CD4-positive, alpha-beta T cell treated with Interleukin-2 at 100 ng/mL for 4 hours (primary cell): ENCODE measurements around the gene VMAC.

ENCODE experiments used
- DNase-seq: peaks from one replicate; pipeline ENCODE4 v3.0.0-alpha.2; 2020; ENCODE audit warnings: low spot score

The VMAC gene

DNA sequence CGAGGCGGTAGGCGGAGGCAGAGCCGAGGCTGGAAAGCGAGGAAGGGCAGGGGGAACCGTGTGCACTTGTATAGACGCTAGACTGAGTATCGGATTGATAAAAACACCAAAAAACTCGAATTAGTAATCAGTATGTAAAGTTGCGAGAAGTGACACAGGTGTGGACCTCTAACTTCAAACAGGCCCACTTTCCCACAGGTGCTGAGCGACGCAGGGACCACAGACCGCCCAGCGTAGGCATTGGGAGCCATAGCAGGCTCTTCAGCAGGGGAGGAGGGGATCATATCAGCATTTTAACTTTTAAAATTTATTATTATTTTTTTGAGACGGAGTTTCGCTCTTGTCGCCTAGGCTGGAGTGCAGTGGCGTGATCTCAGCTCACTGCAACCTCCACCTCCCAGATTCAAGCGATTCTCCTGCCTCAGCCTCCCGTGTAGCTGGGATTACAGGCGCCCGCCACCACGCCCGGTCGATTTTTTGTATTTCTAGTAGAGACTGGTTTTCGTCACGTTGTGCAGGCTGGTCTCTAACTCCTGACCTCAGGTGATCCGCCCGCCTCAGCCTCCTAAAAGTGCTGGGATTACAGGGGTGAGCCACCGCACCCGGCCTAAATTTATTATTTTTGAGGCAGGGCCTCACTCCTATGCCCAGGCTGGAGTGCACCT is 574 bp downstream of the VMAC start:
- no peak for DNase-seq

DNA sequence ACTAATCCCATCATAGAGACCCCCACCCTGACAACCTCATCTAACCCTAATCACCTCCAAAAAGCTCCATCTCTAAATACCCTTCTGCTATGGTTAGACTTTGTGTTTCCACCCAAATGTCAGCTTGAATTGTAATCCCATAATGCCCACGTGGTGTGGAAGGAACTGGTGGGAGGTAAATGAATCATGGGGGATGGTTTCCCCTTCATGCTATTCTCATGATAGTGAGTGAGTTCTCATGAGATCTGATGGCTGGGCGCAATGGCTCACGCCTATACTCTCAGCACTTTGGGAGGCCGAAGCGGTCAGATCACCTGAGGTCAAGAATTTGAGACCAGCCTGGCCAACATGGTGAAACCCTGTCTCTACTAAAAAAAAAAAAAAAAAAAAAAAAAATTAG is 2.6 kb downstream of the VMAC start:
- DNase-seq, result no peak

DNA sequence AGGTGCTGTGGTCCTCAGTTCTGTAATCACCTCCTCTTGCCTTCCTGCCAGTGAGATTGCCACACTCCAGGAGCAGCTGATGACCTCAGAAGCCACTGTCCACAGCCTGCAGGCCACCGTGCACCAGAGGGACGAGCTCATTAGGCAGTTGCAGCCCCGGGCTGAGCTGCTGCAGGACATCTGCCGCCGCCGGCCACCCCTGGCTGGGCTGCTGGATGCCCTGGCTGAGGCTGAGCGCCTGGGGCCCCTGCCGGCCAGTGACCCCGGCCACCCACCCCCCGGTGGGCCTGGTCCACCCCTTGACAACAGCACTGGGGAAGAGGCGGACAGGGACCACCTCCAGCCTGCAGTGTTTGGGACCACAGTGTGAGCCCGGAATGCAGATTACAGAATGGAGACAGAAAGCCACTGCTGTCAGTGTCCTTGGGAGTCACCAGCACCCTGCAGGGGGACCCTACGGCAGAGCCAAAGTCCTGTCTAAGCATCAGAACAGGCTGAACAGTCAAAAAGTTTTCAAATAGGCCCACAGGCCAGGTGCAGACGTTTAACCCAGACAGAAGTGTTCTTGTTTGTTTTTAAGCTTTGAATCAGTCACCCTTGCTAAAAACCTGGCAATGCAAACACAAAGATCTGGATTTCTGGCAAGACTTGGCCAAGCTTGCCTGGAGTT is 4.2 kb downstream of the VMAC start:
- no peak for DNase-seq

DNA sequence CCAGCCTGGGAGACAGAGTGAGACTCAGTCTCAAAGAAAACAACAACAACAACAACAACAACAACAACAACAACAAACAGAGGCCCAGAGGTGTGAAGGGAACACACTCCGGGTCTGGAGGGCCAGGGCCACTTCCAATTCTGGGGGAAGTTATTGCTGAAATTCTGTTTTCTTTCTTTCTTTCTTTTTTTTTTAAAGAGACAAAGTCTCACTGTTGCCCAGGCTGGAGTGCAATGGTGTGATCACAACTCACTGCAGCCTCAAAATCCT is 5.9 kb downstream of the VMAC start:
- DNase-seq, result no peak

DNA sequence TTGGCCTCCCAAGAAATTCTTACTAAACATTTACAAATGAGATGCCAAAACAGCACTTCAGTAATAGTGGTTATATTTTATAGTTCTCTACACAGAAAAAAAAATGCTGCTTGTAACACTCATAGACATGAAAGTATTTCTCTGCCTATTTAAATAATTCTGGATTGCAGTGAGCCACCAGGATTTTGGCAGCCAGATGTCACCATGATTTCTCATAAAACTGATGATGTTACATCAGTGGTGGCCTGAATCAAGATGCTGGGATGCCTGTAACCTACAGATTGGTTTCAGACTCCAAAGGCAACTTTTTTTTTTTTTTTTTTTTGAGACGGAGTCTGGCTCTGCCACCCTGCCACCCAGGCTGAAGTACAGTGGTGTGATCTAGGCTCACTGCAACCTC is 6.7 kb downstream of the VMAC start:
- DNase-seq, result no peak

DNA sequence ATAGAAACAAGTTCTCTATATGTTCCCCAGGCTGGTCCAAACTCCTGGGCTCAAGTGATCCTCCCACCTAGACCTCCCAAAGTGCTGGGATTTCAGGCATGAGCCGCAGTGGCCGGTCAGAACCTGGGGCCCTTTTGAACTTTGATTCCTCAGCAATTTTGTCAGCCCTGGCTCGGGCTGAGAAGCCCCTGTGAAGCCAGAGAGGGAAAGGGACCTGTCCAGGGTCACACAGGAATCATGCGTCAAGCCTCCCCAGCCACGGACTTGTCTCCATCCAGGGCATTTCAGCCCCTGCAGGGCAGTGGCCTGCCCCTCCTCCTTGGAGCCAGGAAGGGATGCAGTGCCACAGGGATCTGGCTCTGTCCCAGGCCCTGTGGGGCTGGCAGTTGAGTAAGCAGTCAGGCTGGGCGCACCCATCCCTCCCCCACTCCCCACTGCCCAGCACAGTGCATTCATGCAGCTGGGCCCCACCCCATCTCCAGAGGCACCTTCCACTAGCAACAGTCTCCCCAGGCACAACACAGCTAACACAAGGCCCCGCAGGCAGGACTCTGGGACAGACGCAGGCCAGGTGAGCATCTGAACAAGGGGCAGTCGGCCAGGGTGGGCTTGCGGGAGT is 9.2 kb downstream of the VMAC start, which contains the start of gene CAPS:
CAPS (plus strand) TSS at position 516 of the 619 bp plus-strand sequence. CDS start 153 bp downstream, outside the sequence.
- no peak for DNase-seq

DNA sequence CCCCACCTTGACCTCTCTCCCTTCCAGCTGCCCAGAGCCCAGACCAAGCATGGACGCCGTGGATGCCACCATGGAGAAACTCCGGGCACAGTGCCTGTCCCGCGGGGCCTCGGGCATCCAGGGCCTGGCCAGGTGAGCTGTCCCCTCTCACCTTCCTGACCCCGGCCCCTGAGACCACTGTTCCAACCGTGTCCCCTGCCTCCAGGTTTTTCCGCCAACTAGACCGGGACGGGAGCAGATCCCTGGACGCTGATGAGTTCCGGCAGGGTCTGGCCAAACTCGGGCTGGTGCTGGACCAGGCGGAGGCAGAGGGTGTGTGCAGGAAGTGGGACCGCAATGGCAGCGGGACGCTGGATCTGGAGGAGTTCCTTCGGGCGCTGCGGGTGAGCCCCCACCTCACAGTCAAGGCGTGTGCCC is 9.7 kb downstream of the VMAC start:
- no peak for DNase-seq

DNA sequence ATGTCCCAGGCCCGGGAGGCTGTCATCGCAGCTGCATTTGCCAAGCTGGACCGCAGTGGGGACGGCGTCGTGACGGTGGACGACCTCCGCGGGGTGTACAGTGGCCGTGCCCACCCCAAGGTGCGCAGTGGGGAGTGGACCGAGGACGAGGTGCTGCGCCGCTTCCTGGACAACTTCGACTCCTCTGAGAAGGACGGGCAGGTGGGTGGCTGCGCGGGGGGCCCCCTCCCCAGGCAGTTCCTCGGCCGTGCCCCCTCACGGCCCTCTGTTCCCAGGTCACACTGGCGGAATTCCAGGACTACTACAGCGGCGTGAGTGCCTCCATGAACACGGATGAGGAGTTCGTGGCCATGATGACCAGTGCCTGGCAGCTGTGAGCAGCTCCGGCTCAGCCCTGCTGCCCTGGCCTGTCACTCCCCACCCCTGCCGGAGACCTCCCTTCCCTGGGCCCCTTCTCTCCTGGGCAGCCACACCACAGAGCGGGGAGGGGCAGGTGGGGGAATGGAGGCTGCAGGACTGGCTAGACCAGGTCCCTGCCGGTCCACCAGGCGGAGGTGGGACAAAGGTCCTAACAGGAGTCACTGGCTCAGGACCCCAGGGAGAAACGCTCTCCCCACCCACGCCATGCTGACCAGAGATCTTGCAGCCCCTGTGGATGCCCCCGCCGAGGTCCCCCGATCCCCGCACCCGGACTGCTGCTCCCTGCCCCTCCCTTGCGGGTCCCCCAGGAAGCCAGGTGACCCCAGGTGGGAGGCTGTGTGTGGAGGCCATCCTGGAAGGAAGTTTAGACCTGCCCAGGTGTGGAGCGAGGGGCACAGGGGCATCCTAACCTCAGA is 10.5 kb downstream of the VMAC start:
- no peak for DNase-seq

DNA sequence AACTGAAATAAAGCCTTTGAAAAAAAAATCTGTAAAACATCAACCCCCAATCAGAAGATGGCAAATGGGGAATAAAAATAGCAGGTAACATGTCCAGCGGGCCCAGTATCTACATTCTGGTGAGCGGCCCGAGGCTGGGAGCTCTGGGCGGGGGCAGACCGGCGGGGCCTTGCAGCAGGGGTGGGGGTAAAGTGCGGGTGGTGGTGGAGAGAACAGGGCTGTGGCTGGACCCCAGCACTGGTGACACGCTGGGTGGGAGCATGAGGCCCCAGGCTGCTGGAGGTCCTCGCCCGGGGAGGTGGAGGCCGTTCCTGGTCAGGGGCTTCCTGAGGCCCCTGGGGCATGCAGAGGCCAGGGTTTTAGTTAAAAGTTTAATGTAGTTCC is 11.1 kb downstream of the VMAC start:
- no peak for DNase-seq

DNA sequence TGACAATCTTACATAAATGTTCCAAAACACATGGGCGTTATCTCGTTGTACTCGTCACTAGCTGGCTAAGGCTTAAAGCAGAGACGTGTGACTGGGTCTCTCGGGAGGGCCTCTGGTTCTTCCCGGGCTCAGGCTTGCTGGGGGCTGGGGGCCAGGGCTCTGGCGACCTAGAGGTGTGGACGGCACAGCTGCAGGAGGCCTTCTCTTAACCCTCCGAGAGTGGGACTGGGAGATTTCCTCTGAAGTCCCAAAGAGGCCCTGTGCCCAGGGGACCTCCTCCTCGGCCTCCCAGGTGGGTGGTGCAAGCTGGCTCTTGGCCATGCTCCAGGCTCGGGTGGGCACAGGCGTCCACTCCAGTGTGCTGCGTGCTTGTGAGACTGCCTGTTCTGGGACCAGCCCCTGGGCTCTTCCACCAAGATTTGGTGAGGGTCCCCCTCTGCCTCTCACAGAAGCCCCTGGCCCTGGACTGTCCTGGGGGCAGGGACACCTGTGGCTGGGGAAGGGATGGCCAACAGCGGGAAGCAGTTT is 11.6 kb downstream of the VMAC start:
- DNase-seq, result no peak

DNA sequence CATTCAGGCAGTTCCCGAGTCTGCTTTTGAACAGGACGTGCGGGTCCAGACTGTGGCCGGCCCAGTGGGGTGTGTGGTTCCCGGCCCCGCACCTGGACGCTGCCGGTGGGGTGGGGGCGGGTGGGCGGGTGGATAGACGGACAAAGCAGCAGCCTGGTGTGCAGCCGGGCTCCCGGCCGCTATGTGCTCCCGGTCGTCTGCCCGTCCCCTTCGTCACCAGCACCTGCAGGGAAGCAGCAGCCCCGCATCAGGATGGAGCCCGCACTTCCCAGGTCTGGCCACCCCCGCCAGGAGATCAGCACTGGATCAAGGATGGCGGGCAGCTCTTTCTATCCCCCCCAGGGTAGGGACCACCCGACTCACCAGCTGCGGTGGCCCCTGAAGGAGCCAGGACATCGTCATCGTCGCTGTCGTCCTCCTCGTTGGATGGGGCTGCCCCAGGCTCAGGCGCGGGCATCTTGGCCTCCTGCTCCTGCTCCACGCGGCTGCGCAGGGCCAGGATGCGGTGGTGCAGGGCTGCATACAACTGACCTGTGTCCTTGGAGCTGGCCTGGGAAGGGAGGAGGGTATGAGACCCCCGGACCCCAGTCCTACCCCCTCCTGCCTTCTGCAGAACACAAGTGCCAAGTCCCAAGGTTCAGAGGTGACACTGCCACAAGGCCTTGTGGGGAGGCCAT is 12.9 kb downstream of the VMAC start:
- DNase-seq, result no peak

DNA sequence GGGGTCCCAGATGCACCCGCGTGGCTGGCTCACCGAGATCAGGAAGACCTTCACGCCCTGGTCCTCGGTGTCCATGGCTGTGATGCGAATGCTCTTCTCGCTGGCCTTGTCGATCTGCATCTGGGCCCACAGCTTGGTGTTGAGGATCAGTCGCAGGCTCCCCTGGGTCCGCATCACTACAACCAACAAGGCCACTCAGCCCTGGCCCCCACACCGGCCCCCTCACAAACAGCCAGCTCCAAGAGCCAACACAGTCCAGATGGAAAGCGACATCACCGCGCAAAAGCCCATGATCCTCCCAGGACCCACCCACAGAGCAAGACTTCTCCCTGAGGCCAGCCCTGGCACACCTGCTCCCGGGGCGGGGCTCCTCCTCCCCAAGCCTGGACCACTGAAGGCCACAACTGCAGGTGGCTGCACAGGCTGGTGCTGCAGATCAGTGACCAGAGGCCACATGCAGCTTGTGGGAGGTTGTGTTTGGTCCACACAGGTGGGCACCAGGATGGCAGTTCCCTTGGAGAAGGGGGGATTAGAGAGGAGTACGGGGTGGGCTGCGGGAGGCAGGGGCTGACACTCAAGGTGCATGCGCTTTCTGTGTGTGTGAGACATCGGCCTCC is 13.9 kb downstream of the VMAC start:
- no peak for DNase-seq

DNA sequence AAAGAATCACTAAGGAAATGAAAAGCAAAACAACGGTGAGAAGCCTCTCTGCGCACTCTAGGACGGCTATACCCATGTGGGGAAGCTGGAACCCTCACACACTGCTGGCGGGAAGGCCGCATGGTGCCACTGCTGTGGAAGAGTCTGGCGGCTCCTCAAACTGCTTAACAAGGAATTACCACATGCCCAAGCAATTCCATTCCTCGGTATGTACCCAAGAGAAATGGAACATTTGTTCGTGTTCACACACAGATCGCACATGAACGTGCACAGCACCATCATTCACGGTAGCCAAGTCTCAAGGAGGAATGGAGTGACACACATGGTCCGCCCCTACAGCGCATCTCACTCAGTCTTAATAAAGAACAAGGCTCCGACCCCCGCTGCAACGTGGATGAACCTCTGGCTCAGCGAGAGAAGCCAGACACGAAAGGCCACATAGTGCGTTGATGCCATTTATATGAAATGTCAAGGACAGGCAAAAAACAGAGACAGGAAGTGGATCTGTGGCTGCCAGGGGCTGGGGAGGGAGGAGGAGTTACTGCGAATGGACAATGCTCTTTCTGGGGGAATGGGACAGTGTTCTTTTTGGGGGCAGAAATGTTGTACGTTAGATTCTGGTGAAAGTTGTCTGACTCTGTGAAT is 17.0 kb downstream of the VMAC start:
- no peak for DNase-seq

DNA sequence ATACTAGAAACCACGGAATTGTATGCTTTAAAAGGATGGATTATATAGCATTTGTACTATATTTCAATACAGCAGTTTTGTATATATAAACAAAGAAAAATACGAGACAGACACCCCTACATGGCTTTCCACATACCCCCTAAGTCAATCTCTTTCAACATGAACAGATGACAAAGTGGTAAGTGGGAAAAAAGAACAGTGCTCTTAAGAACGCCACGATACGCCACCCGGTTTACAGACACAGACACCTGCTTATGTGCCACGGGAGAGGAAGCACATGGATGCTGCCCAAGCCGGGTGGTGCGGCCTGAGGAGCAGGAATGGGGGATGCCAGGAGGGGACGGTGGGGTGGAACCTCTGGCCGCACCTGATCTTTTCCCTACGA is 17.5 kb downstream of the VMAC start:
- no peak for DNase-seq

DNA sequence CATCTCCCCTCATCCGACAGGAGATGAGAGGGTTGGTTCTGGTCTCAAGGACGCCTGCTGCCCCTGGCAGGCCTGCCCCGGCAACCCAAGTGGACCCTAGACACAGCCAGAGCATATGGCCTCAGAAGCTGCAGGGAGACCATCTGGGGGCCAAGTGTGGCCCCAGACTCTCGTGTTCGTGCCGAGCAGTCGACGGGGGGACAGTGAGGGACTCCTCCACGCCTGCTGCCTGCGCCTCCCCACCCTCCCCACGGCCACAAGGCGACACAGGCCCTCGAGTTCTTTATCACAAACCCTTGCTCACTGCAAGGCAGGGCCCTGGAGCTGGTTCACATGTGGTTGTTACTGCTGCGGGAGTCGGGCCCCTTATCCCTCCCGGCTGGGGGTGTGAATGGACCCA is 18.7 kb downstream of the VMAC start:
- DNase-seq, result no peak

DNA sequence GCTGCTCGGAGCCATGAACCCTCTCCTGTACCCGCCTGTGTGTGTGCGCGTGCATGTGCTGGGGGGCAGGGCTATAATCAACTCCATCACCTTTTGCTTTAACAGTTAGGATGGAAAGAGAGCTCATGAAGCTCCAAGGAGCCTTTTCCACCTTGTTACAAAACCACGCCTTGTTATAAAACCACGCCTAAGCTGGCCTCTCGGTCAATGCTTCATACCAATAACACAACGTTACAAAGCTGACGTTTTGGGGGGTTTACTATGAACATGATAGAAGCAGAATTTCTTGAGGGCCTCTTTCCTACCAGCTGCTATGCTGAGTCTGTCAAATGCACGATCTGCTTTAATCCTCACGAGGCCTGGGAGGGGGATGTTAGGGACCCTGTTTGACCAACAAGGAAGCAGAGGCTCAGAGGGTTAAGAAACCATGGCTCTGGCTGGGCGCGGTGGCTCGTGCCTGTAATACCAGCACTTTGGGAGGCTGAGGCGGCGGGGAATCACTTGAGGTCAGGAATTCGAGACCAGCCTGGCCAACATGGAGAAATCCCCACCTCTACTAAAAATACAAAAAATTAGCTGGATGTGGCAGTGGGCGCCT is 21.3 kb downstream of the VMAC start:
- DNase-seq, result no peak

DNA sequence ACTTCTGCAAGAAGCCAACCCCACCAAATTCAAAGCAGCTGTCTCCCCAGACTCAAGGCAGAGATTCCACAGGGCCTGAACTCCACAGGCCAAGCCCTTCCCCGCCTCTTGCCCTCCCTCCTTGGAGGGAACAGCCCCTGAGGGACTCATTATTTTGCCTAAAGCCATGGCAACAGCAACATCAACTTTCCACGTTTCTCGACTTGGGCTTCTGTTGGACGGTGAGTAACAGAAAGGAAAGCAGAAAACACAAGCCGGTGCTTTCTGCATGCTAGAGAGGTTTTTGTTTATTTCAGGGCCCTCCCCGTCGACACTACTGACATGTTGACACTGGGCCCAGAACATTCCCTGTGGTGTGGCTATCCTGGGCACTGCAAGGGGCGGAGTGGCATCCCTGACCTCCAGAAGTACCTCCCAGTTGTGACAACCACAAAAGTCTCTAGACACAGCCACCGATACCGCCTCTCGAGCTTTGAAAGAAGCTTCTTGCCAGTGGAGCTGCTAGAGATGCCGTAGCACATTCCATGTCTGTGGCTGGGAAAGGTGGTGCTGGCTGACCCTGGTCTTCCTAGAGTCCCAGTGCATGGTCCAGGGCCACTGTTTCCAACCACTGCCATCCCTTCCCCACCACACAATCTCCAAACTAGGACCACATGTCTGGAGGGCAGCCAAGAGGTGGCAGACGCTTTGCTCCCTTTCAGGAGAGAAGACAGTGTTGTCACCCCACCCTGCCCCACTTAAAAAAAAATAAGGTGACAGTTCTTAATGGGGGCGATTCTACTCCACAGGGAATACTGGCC is 22.2 kb downstream of the VMAC start:
- DNase-seq, result no peak

DNA sequence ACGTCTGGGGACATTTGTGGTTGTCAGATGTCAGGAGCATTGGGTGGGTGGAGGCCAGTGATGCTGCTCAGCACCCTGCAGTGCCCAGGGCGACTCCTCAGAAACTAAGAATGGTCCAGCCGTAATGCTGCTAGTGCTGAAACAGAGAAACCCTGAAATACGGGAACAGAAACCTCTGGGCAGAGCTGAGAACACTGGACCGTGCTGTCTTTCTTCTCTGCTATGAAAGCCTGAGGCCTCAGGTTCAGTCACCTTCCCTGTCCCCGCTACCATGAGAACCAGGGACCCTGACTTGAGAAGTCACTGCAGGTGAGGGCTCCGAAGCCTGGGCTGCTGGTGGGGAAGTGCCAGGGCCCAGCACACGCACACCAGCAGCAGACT is 22.8 kb downstream of the VMAC start:
- DNase-seq, result no peak

DNA sequence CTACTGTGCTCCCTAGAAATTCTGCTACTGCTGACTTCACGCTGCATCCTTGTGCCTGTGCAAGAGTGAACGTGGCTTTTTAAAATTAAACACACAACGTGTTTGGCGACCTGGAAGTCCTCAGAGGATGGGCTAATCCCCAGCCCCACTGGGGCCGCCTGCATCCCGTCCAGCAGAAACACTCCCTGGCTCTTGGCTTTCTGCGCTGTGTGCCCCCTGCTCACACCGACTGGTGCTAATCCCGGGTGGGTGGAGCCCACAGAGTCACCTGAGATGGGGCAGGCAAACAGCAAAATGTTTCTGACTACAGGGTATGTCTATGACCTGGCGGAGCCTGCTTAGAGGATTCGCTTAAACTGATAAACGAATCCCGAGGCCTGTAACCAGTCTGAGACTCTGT is 24.5 kb downstream of the VMAC start:
- no peak for DNase-seq

DNA sequence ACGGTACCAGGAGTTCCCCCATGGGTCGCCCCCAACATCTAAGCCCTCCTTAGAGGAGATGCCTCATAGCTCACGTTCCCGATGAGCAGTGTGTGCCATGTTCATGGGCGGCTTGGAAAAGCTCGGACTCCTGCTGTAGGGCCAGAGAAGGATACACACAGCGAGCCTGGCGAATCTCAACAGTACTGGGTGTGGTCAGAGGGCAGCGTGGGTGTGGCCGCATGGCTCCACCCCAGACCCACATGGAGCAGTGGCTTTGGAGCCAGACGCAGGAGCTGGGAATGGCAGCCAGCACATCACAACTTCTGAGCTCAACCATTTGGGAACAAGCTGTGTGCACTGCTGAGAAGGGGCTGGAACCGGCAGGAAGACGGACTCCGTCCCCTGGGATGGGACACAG is 25.0 kb downstream of the VMAC start:
- no peak for DNase-seq
